Activated naive CD4-positive, alpha-beta T cell treated with Interleukin-2 at 50 U/mL for 16 hours (primary cell): ENCODE measurements around the gene ADGRL3.
"Not testable (repeated sequence)": the region's sequence is repeated elsewhere in the genome, so short reads cannot be mapped to it uniquely, and the experiment has no call there.

Experiments
- DNase-seq: peaks from one replicate; pipeline ENCODE4 v3.0.0-alpha.2; 2020

ADGRL3 gene

DNA sequence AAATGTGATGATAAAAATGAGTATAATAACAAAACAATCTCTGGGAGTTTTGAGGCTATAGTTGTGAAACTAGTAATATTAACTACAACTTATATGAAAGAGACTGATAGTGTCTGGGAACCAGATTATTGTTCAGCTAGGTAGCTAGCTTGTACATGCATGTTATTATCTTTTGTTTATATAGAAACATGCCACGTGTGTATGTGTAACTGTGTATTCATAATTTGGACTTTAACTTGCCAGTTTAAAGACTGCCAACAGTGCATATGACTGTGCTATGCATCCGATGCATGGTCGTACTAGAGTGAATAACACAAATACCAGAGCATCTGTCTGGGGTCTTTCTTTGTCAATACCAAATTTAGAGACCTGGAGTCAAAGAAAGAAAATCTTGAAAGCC is 92.2 kb downstream of the ADGRL3 start:
- no peak for DNase-seq

DNA sequence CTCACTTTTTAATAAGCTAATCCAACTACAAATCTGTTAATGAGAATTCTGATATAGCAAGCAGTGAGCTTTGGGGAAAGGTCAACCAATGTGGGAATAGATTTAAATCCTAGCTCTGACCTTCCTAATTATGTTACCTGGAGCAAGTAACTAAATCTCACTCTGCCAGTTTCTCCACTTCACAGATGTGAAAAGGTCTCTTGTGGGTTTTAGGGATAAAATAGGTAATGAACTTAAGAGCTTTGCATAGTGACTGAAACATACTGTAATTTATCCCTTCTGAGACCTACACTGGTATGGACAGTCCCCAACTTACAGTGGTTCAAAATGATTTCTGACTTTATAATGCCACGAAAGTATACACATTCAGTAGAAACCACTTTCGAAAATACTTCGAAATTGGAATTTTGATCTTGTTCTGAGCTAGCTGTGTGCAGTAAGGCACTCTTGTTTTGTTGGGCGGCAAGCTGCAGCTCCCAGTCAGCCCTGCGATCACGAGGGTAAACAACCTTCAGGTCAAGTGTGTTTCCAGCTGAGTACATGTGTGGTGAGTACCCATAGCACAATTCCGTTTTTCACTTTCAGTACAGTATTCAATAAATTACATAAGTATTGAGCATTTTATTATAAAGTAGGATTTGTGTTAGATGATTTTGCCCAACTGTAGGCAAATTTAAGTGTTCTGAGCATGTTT is 93.7 kb downstream of the ADGRL3 start:
- DNase-seq = no peak

- DNase-seq = no peak
These were observed 94.8 kb downstream of the ADGRL3 start for GRCh38 chr4:61294936-61295335.

DNA sequence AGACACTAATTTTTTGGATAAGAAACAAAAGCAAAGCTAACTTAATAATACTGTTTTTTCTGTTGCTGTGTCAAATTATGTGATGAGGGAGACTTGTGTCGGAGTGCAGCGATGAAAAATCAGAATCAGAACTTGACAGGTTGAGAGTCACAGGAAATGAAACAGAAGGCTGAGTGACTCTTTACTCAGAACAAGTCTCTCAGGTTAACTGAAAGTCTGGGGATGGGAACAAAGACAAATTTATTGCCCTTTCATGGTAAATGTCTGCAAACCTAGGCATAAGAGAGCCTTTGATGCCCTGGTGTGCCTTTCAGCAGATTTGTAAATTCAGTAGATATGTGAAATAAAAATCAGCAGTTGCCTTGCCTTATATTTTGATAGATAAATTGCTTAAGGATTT is 96.0 kb downstream of the ADGRL3 start:
- DNase-seq = no peak

- DNase-seq = no peak
These were observed 98.1 kb downstream of the ADGRL3 start for GRCh38 chr4:61298178-61298740.

DNA sequence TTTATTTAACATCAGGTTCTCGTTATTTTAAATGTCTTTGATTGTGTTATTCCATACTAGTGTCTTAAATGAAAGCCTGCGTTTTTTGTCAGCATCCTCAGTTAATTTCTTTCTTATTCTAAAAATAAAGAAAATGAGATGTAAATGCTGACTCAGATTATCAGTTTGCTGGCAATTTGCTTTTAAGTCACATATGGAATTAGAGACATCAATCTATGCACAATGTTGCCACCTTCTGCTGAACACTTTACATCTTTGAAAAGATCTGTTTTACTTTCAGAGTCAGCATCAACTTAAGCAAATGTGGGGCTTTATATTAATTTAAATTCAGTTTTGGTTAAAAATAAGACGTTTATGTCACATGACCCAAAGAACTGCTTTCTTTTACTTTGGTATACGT is 99.2 kb downstream of the ADGRL3 start:
- DNase-seq = no peak

- DNase-seq = no peak
These were observed 100.2 kb downstream of the ADGRL3 start for GRCh38 chr4:61300266-61300844.

GRCh38 chr4:61301271-61301670 is 101.1 kb downstream of the ADGRL3 start:
- no peak for DNase-seq

GRCh38 chr4:61308033-61308432 is 107.9 kb downstream of the ADGRL3 start:
- DNase-seq = no peak

- no peak for DNase-seq
These were observed 109.5 kb downstream of the ADGRL3 start for GRCh38 chr4:61309616-61310015.

DNA sequence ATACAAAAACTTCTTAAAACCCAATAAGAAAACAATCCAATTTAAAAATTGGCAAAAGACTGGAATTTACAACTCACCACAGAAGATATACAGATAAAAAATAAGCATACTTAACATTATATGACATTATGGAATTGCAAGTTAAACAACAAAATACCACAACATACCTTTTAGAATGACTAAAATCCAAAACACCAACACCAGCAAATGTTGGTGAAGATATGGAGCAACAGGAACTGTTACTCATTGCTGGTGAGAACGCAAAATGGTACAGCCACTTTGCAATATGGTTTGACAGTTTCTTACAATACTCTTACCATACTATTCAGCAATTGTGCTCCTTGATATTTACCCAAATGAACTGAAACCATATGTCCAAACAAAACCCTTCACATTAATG is 112.4 kb downstream of the ADGRL3 start:
- no peak for DNase-seq

DNA sequence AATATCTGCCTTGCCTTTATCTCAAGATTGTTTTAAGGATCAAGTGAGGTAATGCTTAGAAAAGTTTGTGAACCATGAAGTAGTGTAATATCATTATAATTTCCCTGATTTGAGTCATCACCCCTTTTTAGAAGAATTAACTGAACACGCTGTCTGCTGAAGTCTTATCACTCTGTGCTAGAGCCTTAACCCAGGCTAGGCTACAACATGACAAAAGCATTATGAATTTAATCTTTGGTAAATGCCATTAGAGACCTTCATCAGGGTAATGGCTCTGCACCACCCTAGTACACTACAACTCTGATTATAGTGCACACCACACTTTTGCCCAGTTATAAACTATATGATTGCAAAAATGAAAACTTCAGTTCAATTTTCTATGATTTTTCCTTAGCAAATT is 118.3 kb downstream of the ADGRL3 start:
- DNase-seq = no peak

GRCh38 chr4:61319156-61319555 is 119.0 kb downstream of the ADGRL3 start:
- no peak for DNase-seq

DNA sequence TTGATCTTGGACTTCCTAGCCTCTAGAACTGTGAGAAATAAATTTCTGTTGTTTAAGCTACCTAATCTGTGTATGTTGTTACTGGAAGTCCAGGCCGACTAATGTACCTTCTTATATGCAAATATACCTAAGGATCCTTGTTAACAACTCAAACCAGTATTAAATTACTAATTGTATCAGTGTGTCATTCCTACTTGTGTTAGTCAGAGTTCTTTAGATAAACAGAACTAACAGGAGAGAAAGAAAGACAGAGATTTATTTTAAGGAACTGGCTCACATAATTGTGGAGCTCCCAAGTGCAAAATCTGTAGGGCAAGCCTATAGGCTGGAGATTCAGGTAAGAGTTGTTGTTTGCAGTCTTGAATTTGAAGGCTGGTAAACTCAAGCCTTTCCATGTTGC is 120.0 kb downstream of the ADGRL3 start:
- no peak for DNase-seq

DNA sequence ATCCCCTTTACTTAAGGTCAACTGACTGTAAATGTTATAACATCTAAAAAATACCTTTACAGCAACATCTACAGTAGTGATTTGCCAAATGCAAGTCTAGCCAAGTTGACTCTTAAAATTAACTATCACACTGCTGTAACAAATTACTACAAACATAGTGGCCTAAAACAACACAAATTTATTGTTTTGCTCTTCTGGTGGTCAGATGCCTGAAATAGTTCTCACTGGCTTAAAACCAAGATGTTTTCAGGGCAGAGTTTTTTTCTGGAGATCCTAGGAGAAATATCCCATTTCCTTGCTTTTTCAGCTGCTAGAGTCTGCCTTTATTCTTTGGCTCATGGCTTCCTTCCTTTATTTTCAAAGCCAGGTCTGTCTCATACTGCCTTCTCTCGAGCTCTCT is 120.5 kb downstream of the ADGRL3 start:
- DNase-seq = no peak

DNA sequence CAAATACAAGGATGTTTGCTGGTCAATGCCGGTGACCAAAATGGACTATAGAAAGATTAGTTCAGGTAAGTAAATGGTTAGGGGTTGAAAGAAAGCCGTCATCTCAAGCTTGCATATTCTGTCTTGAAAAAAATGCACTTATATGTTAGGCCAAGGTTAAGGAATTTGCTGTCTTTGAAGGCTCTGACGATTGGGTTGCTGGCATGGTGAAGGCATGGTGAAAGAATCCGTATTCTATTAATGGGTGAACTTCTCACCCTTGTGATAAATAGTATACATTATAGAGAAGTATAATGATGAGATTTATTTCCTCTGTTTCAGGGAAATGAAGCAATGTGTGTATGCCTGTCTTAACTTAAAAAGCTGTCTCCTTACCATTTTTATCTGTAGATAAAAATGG is 132.6 kb downstream of the ADGRL3 start:
- no peak for DNase-seq

DNA sequence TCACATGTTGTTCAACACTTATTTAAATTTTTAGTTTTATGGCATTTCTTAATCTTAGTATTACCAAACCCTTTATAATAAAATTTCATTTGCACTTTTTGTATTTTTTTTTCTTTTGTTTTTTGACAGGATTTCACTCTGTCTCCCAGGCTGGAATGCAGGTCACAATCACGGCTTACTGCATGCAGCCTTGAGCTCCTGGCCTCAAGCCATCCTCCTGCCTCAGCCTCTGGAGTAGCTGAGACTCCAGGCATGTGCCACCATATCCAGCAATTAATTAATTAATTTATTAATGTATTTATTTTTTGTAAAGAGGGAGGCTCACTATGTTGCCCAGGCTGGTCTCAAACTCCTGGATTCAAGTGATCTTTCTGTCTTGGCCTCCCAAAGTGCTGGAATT is 133.4 kb downstream of the ADGRL3 start:
- no peak for DNase-seq

DNA sequence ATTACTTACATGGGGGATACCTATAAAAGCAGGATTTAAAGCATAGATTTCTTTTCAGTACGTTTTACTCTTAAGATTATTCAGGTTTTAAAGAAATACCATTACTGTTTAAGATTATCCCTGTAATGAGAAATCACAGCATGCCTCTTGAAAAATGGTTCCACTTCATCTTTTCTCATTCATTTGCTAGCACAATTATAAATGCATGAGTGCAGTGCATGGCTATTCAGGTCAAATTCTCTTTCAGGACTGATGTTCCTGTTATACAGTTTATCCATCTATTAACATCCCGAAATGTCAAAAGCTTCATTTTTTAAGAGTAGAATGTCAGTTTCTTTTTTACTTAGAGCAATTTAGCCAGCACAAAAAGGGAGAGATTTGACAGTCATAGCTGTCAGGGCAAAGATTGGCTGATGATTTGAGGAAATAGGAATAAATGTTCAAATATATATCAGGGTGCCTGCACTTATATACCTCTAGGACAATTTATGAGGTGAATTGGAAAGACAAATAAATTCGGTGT is 135.2 kb downstream of the ADGRL3 start:
- DNase-seq = no peak

- DNase-seq = no peak
These were observed 136.4 kb downstream of the ADGRL3 start for GRCh38 chr4:61336488-61336887.

- no peak for DNase-seq
These were observed 136.8 kb downstream of the ADGRL3 start for GRCh38 chr4:61336916-61337315.

DNA sequence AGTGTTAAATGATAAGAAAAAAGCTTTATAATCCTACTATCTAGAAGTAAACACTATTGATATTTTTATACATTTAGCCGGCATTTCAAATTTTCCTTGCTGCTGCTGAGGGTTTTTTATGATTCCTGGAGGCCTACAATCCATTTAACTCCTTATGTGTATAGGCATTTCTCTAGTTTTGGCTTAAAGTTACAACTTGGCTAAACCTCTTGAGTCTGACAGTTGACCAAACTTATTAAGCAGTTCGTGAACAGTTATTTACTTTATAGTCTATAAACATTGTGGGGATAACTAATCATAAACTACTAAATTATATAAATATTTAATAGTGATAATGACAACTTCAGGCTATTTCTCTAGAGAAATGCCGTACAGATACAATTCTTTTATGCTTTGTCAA is 141.9 kb downstream of the ADGRL3 start:
- no peak for DNase-seq

- DNase-seq = no peak
These were observed 150.8 kb downstream of the ADGRL3 start for GRCh38 chr4:61350932-61351331.

GRCh38 chr4:61356696-61357095 is 156.6 kb downstream of the ADGRL3 start:
- no peak for DNase-seq

GRCh38 chr4:61359301-61359700 is 159.2 kb downstream of the ADGRL3 start:
- no peak for DNase-seq

GRCh38 chr4:61372817-61373216 is 172.7 kb downstream of the ADGRL3 start:
- not testable (repeated sequence) for DNase-seq
